GM10266 (cell line): ENCODE measurements around the gene SLC24A3.

Source experiments
- DNase-seq: peaks from one replicate; pipeline ENCODE4 v3.0.0; 2012; ENCODE audit errors: extremely low spot score
- TF ChIP-seq, protein P1 (sequence below): IDR thresholded peaks from 2 replicates; pipeline ENCODE4 v1.5.1; 2012; ENCODE audit warnings: mild to moderate bottlenecking, low read depth; ENCODE audit not compliant: control insufficient read depth, insufficient read depth; ENCODE audit errors: missing control alignments

The SLC24A3 gene

DNA sequence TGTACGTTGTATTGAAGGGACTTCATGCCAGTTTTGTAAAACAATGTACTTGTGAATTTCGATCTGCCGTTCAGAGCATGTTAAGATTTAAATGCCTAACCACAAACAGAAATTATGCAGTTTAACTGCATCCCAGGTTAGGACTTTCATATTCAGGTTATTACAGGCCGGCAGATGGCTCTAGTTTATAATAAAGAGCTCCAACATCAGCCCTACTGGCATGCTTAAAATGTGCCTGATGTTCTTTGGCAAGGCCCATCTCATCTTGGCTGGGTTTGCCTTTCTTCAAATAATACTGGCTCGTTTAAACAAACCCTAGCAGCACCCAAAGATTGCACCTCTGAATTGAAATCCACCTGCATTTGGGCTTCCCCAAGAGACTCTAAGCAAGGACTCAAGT is 376.3 kb downstream of the SLC24A3 start:
- TF ChIP-seq, protein P1, sequence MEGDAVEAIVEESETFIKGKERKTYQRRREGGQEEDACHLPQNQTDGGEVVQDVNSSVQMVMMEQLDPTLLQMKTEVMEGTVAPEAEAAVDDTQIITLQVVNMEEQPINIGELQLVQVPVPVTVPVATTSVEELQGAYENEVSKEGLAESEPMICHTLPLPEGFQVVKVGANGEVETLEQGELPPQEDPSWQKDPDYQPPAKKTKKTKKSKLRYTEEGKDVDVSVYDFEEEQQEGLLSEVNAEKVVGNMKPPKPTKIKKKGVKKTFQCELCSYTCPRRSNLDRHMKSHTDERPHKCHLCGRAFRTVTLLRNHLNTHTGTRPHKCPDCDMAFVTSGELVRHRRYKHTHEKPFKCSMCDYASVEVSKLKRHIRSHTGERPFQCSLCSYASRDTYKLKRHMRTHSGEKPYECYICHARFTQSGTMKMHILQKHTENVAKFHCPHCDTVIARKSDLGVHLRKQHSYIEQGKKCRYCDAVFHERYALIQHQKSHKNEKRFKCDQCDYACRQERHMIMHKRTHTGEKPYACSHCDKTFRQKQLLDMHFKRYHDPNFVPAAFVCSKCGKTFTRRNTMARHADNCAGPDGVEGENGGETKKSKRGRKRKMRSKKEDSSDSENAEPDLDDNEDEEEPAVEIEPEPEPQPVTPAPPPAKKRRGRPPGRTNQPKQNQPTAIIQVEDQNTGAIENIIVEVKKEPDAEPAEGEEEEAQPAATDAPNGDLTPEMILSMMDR, result no peak
- DNase-seq, result no peak

DNA sequence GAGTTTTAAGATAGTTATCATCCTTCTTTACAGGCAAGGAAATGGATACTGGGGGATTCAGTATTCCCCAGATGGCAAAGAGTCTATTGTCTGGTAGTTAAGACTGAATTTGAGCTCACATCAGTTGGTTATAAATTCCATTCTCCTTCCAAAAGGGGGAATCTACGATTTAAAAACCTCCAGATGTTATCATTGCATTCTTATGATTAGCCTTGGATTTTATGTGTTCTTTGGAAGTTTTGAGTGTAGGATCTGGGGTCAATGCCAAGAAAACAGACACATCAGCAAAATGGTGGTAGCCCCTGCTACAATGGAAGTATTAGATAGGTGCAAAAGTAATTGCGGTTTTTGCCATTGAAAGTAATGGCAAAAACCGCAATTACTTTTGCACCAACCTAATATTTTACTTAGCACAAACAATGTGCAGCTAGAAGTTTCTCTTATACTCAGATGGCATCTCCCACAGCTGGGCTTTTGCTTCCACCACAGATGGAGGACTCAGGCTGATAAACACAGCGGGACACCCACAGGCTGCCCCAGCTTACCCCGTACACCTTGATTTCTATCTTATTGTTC is 377.4 kb downstream of the SLC24A3 start:
- TF ChIP-seq, protein P1, result no peak
- no peak for DNase-seq

DNA sequence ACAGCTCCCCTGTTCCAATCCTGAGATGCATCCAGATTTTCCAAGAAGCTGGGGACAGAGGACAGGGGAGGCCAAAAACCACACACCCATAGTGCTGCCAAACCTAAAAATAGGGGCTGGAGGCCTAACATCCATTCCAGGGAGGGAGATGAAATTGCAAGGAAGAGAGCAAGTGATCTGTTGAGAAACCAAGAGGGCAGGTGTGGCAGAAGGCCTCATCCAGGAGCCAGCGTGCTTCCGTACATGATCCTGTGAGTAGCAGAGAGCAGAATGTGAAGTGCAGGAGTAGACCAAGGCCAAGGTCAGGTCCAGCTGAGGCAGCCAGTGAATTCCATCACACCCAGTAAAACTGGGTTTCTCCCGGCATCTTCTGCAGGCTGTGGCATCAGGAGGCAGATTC is 377.9 kb downstream of the SLC24A3 start:
- TF ChIP-seq, protein P1, result no peak
- DNase-seq, result no peak

DNA sequence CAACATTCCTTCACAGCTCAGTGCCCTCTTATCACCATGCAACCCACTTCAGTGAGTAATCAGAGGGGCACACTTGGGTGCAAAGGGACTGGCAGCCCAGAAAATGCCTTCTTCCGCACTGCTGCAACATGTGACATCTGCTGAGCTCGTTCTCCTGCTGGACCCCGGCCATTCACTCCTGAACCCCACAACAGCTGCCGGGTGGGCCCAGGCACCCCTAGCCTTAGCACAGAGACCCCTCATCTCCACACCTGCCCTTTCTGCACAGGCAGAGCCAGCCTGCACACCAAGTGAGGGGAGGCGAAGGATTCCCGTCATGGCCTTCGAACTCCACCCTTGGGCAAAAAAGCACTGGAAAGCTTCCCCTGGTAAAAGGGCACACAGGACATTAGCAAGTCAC is 381.3 kb downstream of the SLC24A3 start:
- TF ChIP-seq, protein P1, result no peak
- DNase-seq, result no peak

DNA sequence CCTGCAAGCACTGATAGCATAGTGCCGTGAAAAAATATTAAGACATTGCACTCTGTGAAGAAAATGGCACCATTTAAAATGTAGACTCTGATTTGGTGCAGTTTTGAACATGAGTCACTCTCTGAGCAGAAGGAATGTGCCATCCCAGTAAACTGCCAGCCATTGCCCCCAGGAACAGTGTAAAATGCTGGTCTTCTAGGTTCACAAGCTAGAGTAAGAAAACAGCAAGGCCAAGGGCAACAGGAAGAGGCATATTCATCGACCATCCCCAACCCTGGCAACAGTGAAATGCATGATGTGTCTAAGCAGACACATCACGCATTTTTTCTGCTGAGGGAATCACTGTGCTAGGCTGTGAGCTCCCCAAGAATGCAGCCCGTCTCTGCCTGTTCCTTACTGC is 382.5 kb downstream of the SLC24A3 start:
- TF ChIP-seq, protein P1, result no peak
- DNase-seq, result no peak

DNA sequence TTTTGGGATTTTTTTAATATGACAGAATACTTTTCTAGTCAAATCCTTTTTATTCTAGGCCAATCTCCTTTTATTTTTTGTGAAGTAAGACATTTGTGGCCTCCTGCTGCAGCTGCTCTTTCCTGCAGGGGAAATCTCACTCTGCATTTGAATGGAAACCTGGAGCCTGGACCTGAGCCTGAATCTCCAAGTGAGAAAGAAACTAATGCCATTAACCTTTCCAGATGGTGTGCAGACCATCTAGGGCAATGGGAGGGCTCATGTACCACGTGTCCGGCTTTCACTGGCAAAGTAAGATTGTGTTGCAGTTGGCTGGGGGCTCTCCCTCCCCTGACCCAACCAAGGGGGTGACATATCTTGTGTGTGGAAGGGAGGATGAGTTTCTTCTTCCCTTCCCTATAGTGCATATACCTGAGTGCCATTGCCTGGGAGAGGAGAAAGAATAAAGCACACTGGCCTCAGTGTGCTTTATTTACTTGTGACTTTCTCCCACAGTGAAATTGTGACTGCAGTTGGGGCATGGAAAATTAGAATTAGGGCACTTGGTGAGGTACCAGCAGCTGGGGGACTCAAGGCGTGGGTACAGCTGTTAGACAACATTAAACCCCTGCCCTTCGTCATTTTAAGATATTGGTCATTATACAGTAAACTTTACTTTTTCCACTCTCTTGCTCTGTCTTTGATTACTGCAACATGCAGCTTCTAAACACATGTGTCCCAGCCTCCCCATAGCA is 385.8 kb downstream of the SLC24A3 start:
- DNase-seq, result no peak
- TF ChIP-seq, protein P1, result no peak

DNA sequence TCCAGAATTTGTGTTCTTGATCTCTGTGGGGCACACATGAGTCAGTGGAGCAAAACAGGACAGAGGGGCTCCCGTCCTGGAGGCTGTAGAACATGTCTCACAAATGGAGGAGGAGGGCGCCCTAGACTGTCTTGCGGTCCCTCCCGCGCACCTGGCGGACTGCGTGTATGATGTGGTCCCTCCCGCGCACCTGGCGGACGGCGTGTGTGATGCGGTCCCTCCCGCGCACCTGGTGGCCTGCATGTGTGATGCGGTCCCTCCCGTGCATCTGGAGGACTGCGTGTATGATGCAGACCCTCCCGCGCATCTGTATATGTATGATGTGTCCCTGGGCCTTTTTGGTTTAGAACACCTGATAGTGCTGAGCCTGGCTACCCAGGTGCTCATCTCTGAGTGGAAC is 386.8 kb downstream of the SLC24A3 start:
- TF ChIP-seq, protein P1, result no peak

More for the DNA sequence above, 386.8 kb downstream of the SLC24A3 start:
- DNase-seq, result no peak
